ENCODE measurements around the gene YWHAQ. TPM values are rescaled to one million over a fixed set of nuclear protein-coding genes. Genes with fewer than 3 reads are reported as not detected.

YWHAQ gene
- total RNA-seq, 1 donor from 2014 or later, result 655 TPM

DNA sequence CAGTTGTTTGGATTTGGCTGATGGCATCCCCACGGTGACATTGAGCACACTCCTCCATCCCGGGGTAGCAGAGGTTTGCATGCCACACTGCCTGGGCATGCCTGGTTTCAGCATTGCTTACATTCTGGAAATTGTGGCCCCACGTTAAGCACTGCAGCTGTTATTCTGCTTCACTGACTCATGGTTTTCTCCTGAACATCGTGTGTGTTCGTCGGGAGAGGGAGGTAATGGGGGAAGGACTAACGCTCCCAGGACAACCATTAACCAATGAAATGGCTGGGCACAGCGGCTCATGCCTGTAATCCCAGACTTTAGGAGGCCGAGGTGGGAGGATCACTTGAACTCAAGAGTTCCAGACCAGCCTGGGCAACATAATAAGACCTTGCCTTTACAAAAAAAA is 28.2 kb upstream of the YWHAQ start:
- TF ChIP-seq CTCF (IDR thresholded peaks at IDR 0.05) (no peak), EZH2 (IDR thresholded peaks at IDR 0.05) (no peak), EZH2phosphoT487 (IDR thresholded peaks at IDR 0.05) (no peak)
- Mint-ChIP-seq H3K9me3 (no peaks in the 10 kb centered on the region), H3K4me1 (peaks cover 39% of the 10 kb centered on the region), H3K27me3 (ENCODE audit: insufficient read depth, low read depth) (peaks cover 8% of the 10 kb centered on the region), H3K27ac (no peak overlapping the region), H3K4me3 (no peak overlapping the region), H3K36me3 (no peaks in the 10 kb centered on the region)
- H3K79me2 ChIP-seq (ENCODE audit: low read depth), result no peaks in the 10 kb centered on the region
- H3K4me2 ChIP-seq, result no peak overlapping the region
- H3K4me1 ChIP-seq, result peaks cover 9% of the 10 kb centered on the region
- no peak overlapping the region for H3K4me3 ChIP-seq
- no peaks in the 10 kb centered on the region for H3F3A ChIP-seq (ENCODE audit: low read depth)
- H3K27ac ChIP-seq, result no peak overlapping the region
- no peak overlapping the region for H3K9ac ChIP-seq
- H3K36me3 ChIP-seq, result no peaks in the 10 kb centered on the region
- no peak overlapping the region for H2AFZ ChIP-seq (replicated peaks)
- no peaks in the 10 kb centered on the region for H3K27me3 ChIP-seq
- no peaks in the 10 kb centered on the region for H3K9me3 ChIP-seq (ENCODE audit: low read depth)
- no peak for DNase-seq (ENCODE audit: low spot score)
- no peaks in the 10 kb centered on the region for H4K20me1 ChIP-seq (ENCODE audit: low read depth)

DNA sequence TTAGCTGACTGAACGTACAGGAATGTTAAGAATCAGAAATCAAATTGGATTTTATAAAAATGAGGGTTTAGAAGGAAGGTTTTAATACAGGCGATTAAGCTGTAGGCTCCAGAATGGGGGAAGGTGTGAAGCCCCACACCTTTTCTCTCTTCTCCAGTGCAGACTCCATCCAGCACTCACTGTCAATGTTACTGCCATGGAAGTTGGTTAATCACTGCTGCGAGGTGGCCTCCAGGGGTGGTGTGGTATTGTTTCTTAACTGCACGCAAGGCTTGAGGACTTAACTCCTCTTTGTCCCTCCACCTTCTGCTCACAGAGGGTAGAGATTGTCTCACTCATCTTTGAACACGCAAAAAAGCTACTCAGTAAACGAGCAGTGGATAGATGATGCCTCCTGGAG is 26.9 kb upstream of the YWHAQ start:
- Histone ChIP-seq H3K27me3 (no peaks in the 10 kb centered on the region), H3K27ac (no peak overlapping the region), H3K9ac (no peak overlapping the region), H3K4me3 (no peak overlapping the region), H3K4me1 (peaks cover 9% of the 10 kb centered on the region), H3K36me3 (no peaks in the 10 kb centered on the region), H4K20me1 (ENCODE audit: low read depth) (no peaks in the 10 kb centered on the region), H2AFZ (replicated peaks) (no peak overlapping the region), H3K79me2 (ENCODE audit: low read depth) (no peaks in the 10 kb centered on the region), H3F3A (ENCODE audit: low read depth) (no peaks in the 10 kb centered on the region), H3K9me3 (ENCODE audit: low read depth) (no peaks in the 10 kb centered on the region), H3K4me2 (no peak overlapping the region)
- TF ChIP-seq CTCF (IDR thresholded peaks at IDR 0.05), result no peak
- no peak for TF ChIP-seq EZH2 (IDR thresholded peaks at IDR 0.05)
- TF ChIP-seq EZH2phosphoT487 (IDR thresholded peaks at IDR 0.05), result no peak
- Mint-ChIP-seq H3K9me3 (no peaks in the 10 kb centered on the region), H3K4me3 (no peak overlapping the region), H3K36me3 (no peaks in the 10 kb centered on the region), H3K27ac (no peak overlapping the region), H3K4me1 (peaks cover 48% of the 10 kb centered on the region), H3K27me3 (ENCODE audit: insufficient read depth, low read depth) (peaks cover 11% of the 10 kb centered on the region)
- DNase-seq (ENCODE audit: low spot score), result no peak

GRCh38 chr2:9657083-9657482 is 26.3 kb upstream of the YWHAQ start:
- Mint-ChIP-seq H3K4me1 (peaks cover 51% of the 10 kb centered on the region), H3K36me3 (no peaks in the 10 kb centered on the region), H3K4me3 (no peak overlapping the region), H3K27me3 (ENCODE audit: insufficient read depth, low read depth) (peaks cover 13% of the 10 kb centered on the region), H3K9me3 (peaks cover 2% of the 10 kb centered on the region), H3K27ac (no peak overlapping the region)
- no peak overlapping the region for H3K27ac ChIP-seq
- H3K4me1 ChIP-seq, result peaks cover 9% of the 10 kb centered on the region
- DNase-seq (ENCODE audit: low spot score), result no peak
- H3K4me2 ChIP-seq, result no peak overlapping the region
- H4K20me1 ChIP-seq (ENCODE audit: low read depth), result no peaks in the 10 kb centered on the region
- H3K27me3 ChIP-seq, result no peaks in the 10 kb centered on the region
- no peak overlapping the region for H2AFZ ChIP-seq (replicated peaks)
- H3F3A ChIP-seq (ENCODE audit: low read depth), result no peaks in the 10 kb centered on the region
- H3K79me2 ChIP-seq (ENCODE audit: low read depth), result no peaks in the 10 kb centered on the region
- H3K4me3 ChIP-seq, result no peak overlapping the region
- TF ChIP-seq EZH2 (IDR thresholded peaks at IDR 0.05) (no peak), CTCF (IDR thresholded peaks at IDR 0.05) (no peak), EZH2phosphoT487 (IDR thresholded peaks at IDR 0.05) (no peak)
- H3K9me3 ChIP-seq (ENCODE audit: low read depth), result no peaks in the 10 kb centered on the region
- H3K9ac ChIP-seq, result no peak overlapping the region
- H3K36me3 ChIP-seq, result no peaks in the 10 kb centered on the region

All from neural progenitor cell (in vitro differentiated cells).